Measurements from ENCODE around the gene GPC3. TPM values are rescaled to one million over a fixed set of nuclear protein-coding genes. Genes with fewer than 3 reads are reported as not detected.

Gene GPC3
- total RNA-seq, 1 donor from 2014 or later, result 30.4 TPM

GRCh38 chrX:133947996-133948395, 37.4 kb downstream of the GPC3 start:
- Mint-ChIP-seq H3K27me3 (ENCODE audit: low read depth) (no peaks in the 10 kb centered on the region), H3K27ac (ENCODE audit: unreplicated experiment) (no peak overlapping the region), H3K4me1 (peaks cover 22% of the 10 kb centered on the region), H3K36me3 (ENCODE audit: low read depth) (peaks cover 2% of the 10 kb centered on the region), H3K4me3 (no peak overlapping the region), H3K9me3 (no peaks in the 10 kb centered on the region)
- no peak for DNase-seq (ENCODE audit: low read depth, low spot score)
- TF ChIP-seq CTCF (conservative IDR thresholded peaks at IDR 0.05), result no peak

- H3K9me3 Mint-ChIP-seq, result no peaks in the 10 kb centered on the region
- H3K36me3 Mint-ChIP-seq (ENCODE audit: low read depth), result no peaks in the 10 kb centered on the region
- no peak overlapping the region for H3K27ac Mint-ChIP-seq (ENCODE audit: unreplicated experiment)
- DNase-seq (ENCODE audit: low read depth, low spot score), result no peak
- H3K27me3 Mint-ChIP-seq (ENCODE audit: low read depth), result no peaks in the 10 kb centered on the region
- peaks cover 22% of the 10 kb centered on the region for H3K4me1 Mint-ChIP-seq
- H3K4me3 Mint-ChIP-seq, result no peak overlapping the region
- no peak for TF ChIP-seq CTCF (conservative IDR thresholded peaks at IDR 0.05)
These were observed 38.4 kb downstream of the GPC3 start for GRCh38 chrX:133947022-133947421.

- no peak for DNase-seq (ENCODE audit: low read depth, low spot score)
- Mint-ChIP-seq H3K9me3 (no peaks in the 10 kb centered on the region), H3K4me3 (no peak overlapping the region), H3K27ac (ENCODE audit: unreplicated experiment) (no peak overlapping the region), H3K27me3 (ENCODE audit: low read depth) (no peaks in the 10 kb centered on the region), H3K4me1 (peaks cover 22% of the 10 kb centered on the region), H3K36me3 (ENCODE audit: low read depth) (no peaks in the 10 kb centered on the region)
- TF ChIP-seq CTCF (conservative IDR thresholded peaks at IDR 0.05), result no peak
These were observed 41.9 kb downstream of the GPC3 start for GRCh38 chrX:133943507-133943906.

- DNase-seq (ENCODE audit: low read depth, low spot score), result no peak
- Mint-ChIP-seq H3K4me1 (peaks cover 19% of the 10 kb centered on the region), H3K27me3 (ENCODE audit: low read depth) (no peaks in the 10 kb centered on the region), H3K36me3 (ENCODE audit: low read depth) (no peaks in the 10 kb centered on the region), H3K9me3 (no peaks in the 10 kb centered on the region), H3K27ac (ENCODE audit: unreplicated experiment) (no peak overlapping the region), H3K4me3 (no peak overlapping the region)
- TF ChIP-seq CTCF (conservative IDR thresholded peaks at IDR 0.05), result no peak
These were observed 45.6 kb downstream of the GPC3 start for GRCh38 chrX:133939655-133940302.

GRCh38 chrX:133938530-133938929, 46.9 kb downstream of the GPC3 start:
- no peak for TF ChIP-seq CTCF (conservative IDR thresholded peaks at IDR 0.05)
- peaks cover 21% of the 10 kb centered on the region for H3K4me1 Mint-ChIP-seq

More at GRCh38 chrX:133938530-133938929, 46.9 kb downstream of the GPC3 start:
- no peaks in the 10 kb centered on the region for H3K36me3 Mint-ChIP-seq (ENCODE audit: low read depth)
- DNase-seq (ENCODE audit: low read depth, low spot score), result no peak
- H3K9me3 Mint-ChIP-seq, result no peaks in the 10 kb centered on the region
- H3K27me3 Mint-ChIP-seq (ENCODE audit: low read depth), result no peaks in the 10 kb centered on the region
- no peak overlapping the region for H3K27ac Mint-ChIP-seq (ENCODE audit: unreplicated experiment)
- H3K4me3 Mint-ChIP-seq, result no peak overlapping the region
